HG03342 (cell line): Measurements from ENCODE around the gene DUSP22.
"Not testable (repeated sequence)": the region's sequence is repeated elsewhere in the genome, so short reads cannot be mapped to it uniquely, and the experiment has no call there.

ENCODE experiments used
- ATAC-seq: cut with Tn5 transposase; IDR thresholded peaks from one replicate; pipeline ENCODE4 v1.9.1; 2021; ENCODE audit warnings: mild to moderate bottlenecking, moderate library complexity; ENCODE audit not compliant: unreplicated experiment

The DUSP22 gene

DNA sequence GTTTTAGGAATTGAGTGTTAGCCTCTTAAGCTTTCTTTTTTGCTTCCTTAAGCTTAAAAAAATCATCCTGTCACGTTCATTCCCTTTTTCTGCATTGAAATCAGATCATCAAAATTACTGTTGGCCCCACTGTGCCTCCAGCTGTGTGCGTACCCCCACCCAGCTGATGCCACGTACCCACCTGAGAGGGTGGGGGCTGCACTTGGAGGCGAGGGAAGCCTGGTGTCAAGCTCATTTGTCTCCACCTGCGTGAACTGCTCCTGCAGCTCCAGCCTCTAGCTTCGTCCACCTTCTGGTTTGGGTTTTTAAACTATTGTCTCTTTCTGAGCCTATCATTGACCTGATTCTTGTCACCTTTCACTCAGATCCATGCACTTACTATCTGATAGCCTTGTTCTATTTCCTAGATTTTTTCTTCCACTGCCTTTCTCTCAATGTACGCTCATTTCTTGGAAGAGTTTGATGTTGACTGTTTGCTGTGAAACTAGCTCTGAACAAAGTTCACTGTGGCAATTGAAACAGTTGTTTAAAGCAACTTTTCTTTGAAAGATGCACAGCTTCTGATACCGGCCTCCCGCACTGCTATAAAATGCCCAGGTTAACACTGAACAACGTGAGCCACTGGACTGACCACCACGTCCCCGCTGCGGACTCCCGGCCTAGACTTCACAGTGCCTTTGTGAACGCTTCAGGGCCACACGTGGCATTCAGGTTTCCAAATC, 69.3 kb downstream of the DUSP22 start:
- no peak for ATAC-seq

DNA sequence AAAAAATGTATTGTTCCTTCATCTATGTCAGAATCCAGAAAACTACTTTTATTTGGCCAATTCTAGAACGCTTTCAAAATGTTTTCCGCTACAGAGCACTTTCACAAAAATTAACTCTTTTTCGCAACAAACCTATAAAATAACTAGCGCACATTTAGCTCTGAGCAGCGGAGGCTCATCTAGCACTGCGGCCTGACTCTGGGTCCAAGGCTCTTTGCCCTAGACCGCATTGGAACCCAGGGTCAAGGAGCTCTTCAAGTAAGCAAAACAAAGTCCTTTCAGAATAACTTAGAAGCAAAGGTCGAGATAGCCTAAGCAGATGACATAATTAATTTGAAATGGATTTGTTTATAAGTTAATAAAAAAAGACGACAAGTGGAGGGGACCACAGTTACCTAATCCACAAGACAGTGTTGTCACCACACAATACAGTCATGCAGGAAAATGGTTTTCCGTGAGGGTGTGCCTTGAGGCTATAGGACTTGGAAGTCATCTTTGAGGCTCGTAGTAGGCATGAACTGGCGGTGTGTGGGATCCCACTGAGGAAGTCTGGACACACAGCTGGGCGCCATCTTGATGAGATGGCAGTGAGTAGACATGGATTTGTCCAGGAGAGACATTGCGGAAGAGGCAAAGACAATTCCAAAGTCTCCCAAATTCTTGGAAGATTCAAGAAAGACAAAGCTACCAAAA, 70.1 kb downstream of the DUSP22 start:
- ATAC-seq, result no peak

DNA sequence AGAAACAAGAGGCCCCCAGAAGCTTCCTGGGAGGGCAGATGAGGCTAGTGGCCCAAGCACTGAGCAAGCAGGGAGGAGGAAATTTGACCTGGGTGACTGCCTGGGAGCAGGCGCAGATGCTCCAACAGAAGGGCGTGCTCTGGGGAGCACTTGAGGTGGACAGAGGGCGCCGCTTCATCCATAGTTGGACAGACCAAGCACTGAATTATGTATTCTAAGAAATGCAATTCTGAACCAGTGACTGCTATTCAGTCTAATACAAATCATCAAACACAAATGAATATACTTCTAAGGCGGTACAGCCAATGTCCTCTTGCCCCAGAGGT, 70.6 kb downstream of the DUSP22 start:
- no peak for ATAC-seq

DNA sequence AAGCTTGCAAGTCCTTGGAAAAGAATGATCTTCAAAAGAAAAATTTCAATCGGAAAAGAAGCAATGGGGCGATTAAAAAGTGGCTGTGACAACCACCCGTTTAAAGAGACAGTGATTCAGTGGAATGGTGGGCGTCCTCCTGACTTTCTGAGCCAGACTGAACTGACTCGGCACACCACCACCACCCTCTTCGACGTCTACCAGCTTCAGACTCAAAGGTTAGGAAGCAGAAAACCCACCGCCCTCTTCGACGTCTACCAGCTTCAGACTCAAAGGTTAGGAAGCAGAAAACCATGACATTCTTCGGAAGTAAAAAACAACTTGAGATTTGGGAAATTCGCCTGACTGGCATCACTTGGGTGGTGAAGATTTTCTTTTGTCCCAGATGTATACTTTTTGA, 71.0 kb downstream of the DUSP22 start:
- ATAC-seq, result no peak

DNA sequence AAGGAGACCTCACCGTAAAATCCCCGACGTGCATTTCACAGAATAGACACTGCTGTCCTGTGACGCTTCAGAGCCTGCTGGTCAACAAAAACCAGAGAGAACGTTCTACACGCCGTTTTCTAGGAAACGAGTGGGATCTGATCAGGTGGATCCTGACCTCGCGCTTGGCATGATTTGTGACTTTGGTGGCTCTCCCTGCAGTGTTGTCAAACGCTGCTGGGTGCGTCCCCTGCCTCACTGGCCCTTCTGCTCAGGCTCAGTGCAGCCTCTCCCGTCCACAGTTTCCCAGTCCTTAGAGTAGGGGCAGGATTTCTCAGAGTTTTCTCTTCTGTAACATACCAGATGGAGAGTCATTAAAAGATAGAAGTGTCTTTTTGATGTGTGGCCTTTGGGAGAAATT, 71.6 kb downstream of the DUSP22 start:
- ATAC-seq, result no peak

DNA sequence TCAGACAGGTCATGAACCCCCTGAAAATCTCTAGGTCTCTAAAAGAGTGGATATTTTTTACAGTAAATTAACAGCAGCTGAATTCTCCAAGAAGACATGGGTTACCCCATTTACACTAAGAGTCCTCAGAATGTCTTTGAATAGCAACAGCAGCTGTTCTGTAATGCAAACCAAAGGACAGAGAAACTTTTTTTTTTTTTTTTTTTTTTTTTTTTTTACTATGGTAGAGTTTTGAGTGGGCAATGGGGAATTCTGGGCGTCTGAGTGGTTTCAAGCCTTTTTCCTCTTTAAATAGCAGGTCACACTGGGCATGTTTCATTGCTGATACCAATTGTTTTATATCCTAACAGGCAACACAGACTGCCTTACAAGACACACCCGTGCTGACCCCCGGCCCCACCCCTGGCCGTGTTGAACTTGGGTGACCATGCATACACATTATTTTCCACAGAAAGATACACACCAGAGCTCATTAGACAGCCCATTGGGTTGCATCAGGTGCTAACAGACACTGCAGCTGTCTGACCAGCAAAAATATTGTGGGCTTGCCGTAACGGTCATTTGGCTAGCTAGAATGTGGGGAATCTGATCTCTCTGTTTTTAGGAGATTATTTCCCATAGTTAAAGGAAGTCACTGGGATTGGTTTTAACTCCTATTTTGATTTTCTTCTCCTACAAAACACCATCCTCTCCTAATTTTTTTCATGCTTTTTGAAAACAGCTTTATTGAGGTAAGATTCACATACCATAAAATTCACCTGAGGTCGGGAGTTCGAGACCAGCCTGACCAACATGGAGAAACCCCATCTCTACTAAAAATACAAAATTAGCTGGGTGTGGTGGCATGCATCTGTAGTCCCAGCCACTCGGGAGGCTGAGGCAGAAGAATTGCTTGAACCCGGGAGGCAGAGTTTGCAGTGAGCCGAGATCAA, 72.6 kb downstream of the DUSP22 start:
- no peak for ATAC-seq

DNA sequence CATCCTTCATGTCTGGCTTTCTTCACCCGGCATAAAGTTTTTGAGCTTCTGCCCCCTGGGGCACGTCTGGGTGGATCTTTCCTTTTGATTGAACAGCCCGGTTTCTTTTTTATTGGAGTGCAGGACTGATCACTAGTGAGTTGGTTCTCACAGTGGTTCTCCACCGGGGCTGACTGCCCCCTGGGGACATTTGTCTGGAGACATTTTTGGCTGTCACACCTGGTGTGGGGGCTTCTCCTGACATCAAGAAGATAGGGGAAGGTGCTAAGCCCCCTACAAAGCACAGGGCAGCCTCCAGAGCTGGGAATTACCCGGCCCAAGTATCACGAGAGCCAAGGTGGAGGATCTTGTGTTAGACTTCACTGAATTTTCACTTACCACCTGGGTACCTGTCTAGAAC, 73.5 kb downstream of the DUSP22 start:
- ATAC-seq, result no peak

DNA sequence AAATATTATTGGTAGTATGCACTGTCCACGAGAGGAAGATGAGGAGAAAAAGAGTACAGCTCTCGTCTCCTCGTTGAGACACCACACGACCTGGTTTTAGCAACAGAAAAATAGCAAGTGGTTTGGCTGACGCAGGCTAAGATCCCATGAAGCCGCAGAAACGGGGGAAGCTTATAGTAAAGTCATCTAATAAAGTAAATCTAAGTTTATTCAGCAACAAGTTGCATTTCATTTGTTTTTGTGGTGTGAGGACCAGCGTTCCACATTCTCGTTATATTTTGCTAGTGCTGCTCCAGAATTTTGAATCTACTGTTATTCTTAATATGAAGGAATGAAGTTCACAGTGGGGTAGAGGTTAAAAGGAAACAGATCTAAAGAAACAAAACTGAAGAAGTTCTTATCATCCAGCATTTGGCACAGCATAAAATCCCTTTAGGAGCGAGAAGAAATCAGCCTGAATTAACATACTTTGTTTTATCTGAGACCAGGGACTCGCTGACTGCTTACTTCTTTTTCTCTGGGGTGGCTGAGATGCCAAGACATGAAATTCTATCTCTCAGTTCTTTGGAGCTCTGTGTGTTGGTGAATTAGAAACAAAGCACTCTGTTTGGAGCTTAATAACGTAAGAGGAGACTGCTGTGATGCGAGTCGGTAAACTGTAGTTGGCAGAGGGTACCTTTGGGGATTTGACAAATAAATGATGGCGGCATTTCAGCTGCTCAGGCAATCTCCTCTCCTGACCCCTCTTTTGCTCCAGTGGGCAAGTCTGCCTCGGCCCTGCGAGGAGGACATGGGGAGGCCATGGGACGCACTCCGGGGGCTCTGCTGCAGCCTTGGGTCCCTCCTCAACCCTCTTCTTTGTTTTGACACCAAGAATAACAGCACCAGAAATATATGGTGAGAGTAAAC, 74.4 kb downstream of the DUSP22 start:
- no peak for ATAC-seq

DNA sequence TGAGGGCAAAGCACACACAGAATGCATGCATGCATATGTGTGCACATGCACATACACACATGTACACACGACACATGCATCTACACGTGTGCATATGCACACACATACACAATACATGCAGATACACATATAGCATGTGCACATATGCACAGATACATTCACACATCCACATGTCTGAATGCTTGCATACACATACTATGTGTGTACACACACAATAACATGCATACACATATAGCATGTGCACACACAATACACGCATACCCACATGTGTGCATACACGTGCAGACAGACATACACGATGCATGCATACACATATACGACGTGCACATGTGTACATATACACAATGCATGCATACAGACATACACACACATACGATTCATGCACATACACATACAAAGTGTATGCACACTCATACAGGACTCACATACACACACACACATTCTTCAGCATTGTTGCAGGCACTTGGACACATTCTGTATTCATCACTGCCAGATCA, 75.1 kb downstream of the DUSP22 start:
- ATAC-seq, result no peak

DNA sequence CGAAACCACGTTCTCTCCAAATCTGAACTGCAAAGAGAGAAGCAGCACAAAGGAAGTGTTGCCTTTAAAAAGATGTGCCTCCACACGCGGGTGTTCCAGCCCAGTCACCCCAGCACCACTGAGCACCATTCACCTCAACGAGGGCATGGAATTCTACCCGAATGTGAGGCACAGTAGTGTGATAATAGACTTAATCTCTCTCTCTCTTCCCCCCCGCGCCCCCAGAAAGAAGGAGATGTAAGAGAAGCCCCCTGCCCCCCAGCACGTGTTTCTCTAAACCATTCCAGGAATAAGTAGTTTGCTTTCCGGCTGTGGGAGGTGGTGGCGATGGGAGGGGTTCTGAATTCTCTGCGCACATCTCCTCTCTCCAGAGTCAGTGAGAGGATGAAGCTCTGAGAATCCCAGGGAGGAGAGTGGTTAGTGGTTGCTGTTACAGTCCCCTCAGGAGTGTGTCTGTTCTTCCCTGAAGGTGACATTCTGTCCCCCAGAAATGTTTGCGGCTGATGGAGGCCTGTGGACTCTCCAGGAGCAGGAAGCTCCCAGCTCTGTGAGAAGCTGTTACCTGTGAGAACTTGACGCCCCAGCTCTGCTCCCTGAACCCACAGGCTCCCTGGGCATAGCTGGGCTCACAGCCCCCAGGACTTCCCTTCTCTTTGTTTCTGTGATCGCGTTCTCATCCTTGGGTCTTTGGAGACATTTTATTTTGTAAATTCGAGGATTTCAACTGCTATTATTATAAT, 75.8 kb downstream of the DUSP22 start:
- no peak for ATAC-seq

DNA sequence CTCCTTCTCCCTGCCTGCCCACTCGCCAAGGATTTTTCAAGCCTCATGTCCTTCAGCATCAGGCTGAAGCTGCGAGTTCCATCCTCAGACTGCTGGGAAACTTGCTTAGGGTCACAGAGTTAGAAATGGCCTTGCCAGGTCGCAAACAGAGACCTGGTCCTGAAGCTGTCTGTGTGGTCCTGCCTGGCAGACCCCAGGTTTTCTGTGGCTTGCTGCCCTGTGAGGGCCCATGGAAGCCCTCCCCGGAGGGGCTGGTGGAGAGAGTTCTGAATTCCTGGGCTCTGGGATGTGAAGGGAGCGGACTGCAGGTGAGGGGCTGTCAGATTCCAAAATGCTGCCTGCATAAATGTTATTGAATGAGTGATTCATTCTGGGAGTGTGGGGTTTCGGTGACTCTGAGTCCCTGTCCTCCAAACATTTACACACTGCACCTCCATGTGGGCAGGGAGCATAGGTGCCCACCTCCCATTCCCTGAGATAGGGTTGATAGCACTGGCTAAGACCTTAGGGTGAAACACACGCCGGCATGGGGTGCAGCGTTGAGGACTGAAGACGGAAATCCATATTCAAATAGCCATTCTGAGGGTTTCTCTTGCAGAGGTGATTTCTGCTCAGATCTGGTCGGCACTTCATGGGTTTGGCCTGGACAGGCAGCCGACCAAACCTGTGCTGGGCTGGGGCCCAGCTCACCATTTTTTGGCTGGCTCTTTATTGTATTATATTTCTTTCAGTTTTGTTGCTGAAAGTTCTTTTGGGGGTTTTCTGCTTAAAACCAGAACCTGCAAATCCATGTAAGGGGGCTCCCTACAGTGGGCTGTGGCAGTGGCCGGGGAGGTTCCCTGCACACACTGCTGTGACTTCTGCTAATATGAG, 77.5 kb downstream of the DUSP22 start:
- ATAC-seq, result no peak

DNA sequence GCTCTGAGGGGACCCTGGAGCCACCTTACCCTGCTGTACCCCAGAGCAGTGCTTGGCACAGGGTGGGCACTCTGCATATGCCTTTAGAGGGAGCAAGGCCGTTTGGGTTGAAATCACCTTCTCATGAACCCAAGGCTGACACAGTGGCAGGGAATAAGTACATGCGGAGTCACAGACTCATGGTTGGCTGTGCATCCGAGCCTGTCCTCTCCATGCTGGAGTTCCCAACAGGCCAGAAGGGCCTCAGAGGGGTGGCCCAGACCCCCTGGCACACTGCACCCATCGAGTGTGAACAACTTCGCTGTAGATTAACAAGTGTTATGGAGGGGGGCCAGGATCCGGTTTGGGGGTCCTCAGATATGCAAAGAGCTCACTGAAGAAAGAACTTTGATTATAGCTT, 78.3 kb downstream of the DUSP22 start:
- no peak for ATAC-seq

DNA sequence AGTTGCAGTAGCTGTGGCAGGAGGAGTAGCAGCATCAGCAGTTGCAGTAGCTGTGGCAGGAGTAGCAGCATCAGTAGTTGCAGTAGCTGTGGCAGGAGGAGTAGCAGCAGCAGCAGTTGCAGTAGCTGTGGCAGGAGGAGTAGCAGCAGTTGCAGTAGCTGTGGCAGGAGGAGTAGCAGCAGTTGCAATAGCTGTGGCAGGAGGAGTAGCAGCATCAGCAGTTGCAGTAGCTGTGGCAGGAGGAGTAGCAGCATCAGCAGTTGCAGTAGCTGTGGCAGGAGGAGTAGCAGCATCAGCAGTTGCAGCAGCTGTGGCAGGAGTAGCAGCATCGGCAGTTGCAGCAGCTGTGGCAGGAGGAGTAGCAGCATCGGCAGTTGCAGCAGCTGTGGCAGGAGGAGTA, 79.6 kb downstream of the DUSP22 start:
- not testable (repeated sequence) for ATAC-seq

DNA sequence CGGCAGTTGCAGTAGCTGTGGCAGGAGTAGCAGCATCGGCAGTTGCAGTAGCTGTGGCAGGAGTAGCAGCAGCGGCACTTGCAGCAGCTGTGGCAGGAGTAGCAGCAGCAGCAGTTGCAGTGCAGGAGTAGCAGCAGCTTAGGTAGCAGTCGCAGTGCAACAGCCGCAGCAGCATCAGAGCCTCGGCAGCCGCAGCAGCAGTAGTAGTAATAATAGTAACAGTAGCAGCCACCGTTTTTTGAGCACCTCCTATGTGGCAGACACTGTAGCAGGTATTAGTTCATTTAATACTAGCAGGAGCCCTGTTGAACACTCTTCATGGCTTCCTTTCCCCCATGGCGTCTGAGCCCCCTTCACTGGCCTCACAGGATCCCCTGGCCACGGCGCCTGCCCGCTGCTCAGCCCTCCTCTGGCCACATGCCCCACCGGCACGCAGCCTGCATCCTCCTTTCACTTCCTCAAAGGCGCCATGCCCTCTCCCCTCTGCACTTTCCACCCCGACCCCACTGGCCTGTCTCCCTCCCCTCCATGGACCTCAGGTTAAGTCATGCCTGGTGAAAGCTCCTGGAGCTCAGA, 80.1 kb downstream of the DUSP22 start:
- ATAC-seq, result peak; percentile 53

DNA sequence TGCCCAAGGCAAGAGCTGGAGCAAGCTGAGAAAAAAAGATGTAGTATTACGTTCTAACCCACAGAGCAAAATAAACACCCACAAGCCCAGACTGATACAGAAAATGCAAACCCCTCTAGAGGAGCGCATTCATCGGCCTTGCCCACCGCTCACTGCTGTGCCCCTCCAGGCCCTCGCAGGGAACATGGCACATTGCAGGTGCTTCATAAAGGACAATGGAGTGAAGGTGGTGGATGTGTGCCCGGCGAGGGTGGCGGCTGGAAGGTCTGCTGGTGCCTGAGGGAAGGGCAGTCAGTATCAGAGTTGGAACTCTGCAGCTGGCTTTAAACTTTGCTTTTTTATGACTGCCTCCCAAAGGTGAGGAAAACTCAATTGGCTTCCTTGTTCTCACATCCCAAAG, 80.7 kb downstream of the DUSP22 start:
- no peak for ATAC-seq

DNA sequence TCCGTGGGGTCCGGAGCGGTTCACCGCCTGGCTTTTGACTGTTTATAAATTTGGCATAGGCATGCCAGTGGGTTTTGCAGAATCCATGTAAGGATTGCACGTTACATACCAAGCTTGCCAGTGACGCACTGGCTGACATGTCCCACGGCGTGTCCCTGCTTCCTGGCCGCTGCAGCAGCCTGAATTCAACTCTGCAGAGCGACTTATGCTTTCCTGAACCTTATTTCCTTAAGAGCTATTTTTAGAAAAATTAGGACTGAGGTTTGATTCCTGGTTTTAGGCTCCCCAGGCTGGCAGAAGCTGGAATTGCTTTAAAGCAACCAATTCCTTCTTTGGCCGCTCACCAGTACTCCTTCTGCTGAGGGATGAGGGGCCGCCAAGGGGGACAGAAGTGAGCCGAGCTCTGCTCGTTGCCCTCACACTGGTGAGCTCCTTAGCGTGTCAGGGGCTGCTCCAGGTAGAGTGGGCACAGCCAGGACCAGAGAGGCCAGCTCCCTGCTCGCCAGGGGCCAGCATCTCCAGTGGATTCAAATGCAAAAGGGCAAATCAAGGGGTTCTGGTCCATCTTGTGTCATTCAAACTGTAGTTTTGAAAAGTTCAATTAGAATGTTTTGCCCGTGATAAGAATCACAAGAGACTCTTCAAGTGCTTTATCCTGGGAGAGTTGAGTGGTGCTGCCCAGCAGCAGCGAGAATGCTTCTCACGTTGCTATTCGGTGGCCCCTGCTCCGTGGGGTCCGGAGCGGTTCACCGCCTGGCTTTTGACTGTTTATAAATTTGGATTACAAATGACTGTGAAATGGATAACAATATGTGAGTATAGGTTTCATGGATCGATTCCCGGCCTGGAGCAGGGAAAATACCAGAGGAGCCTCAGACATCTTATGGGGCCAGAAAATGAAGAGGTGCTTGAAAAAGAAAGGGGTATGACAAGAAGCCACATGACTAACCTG, 81.8 kb downstream of the DUSP22 start:
- no peak for ATAC-seq

DNA sequence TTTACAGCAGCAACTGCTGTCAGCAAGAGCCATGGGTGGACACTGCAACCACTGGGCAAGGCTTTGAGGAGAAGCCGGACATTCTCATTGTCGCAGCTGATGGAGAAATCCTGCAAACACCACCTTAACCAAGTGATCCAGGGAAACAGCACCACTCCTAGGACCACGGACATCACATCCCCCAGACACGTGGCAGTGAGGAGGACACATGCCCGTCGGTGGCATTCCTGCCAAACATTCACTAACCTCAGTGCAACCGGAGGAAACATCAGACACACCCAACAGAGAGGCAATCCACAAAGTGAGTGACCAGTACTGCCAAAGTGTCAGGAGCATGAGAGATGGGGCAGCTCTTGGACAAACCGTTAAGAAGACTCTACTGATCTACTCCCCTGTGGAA, 82.7 kb downstream of the DUSP22 start:
- ATAC-seq, result no peak
